Trophoblast cell (in vitro differentiated cells and primary cell): ENCODE measurements around the gene SF3A2.

ENCODE experiments used
- DNase-seq, 2 donors: peaks; one replicate each; pipeline ENCODE4 v3.0.0-alpha.2; 2016
- H2AFZ ChIP-seq: 2 replicates; pipeline ENCODE4 v1.6.1; 2013; ENCODE audit warnings: low read length, moderate library complexity, mild to moderate bottlenecking; ENCODE audit not compliant: insufficient read depth, poor library complexity
- H2AK5ac ChIP-seq: 2 replicates; pipeline ENCODE4 v1.6.1; 2013; ENCODE audit warnings: mild to moderate bottlenecking, low read length
- H2BK120ac ChIP-seq: 2 replicates; pipeline ENCODE4 v1.6.1; 2013; ENCODE audit warnings: low read length, mild to moderate bottlenecking, moderate library complexity; ENCODE audit not compliant: insufficient read depth, poor library complexity
- H2BK12ac ChIP-seq: 2 replicates; pipeline ENCODE4 v1.6.1; 2013; ENCODE audit warnings: mild to moderate bottlenecking, low read length, moderate library complexity
- H2BK5ac ChIP-seq: 2 replicates; pipeline ENCODE4 v1.6.1; 2013; ENCODE audit warnings: low read length, low read depth, moderate library complexity, mild to moderate bottlenecking; ENCODE audit not compliant: poor library complexity
- H3K14ac ChIP-seq: 2 replicates; pipeline ENCODE4 v1.6.1; 2013; ENCODE audit warnings: mild to moderate bottlenecking, low read length
- H3K18ac ChIP-seq: 2 replicates; pipeline ENCODE4 v1.6.1; 2013; ENCODE audit warnings: mild to moderate bottlenecking, low read length
- H3K23ac ChIP-seq: 2 replicates; pipeline ENCODE4 v1.6.1; 2013; ENCODE audit warnings: low read length
- H3K27ac ChIP-seq: 2 replicates; pipeline ENCODE4 v1.5.1; 2013; ENCODE audit warnings: low read depth, mild to moderate bottlenecking, inconsistent platforms, low read length, moderate library complexity
- H3K27me3 ChIP-seq: 2 replicates; pipeline ENCODE4 v1.6.1; 2013; ENCODE audit warnings: inconsistent platforms, mild to moderate bottlenecking, low read length, moderate library complexity; ENCODE audit not compliant: insufficient read depth
- H3K36me3 ChIP-seq, 2 experiments: 1 replicate in 1 of 2; 2 replicates in 1 of 2; pipeline ENCODE4 v1.6.1; 2013; ENCODE audit warnings: low read length in 2 of 2, mild to moderate bottlenecking in 2 of 2, moderate library complexity in 1 of 2; ENCODE audit not compliant: insufficient read depth in 2 of 2, control insufficient read depth in 1 of 2
- H3K4ac ChIP-seq: 2 replicates; pipeline ENCODE4 v1.6.1; 2013; ENCODE audit warnings: low read depth, mild to moderate bottlenecking, low read length, moderate library complexity
- H3K4me1 ChIP-seq, 2 experiments: 1 replicate in 1 of 2; 2 replicates in 1 of 2; pipeline ENCODE4 v1.6.1; 2013; ENCODE audit warnings: low read length in 2 of 2, mild to moderate bottlenecking in 2 of 2, moderate library complexity in 1 of 2; ENCODE audit not compliant: insufficient read depth in 2 of 2, control insufficient read depth in 1 of 2
- H3K4me2 ChIP-seq: 2 replicates; pipeline ENCODE4 v1.6.1; 2013; ENCODE audit warnings: inconsistent platforms, mild to moderate bottlenecking, low read length, moderate library complexity
- H3K4me3 ChIP-seq: 2 replicates; pipeline ENCODE4 v1.5.1; 2013; ENCODE audit warnings: mild to moderate bottlenecking, low read depth, low read length, inconsistent platforms
- H3K79me1 ChIP-seq: one replicate; pipeline ENCODE4 v1.6.1; 2013; ENCODE audit warnings: low read length
- H3K79me2 ChIP-seq: 2 replicates; pipeline ENCODE4 v1.6.1; 2013; ENCODE audit warnings: low read length, mild to moderate bottlenecking; ENCODE audit not compliant: control insufficient read depth, insufficient read depth, poor library complexity
- H3K9ac ChIP-seq: 2 replicates; pipeline ENCODE4 v1.6.1; 2013; ENCODE audit warnings: mild to moderate bottlenecking, low read length
- H3K9me3 ChIP-seq: 2 replicates; pipeline ENCODE4 v1.6.1; 2013; ENCODE audit warnings: low read depth, mild to moderate bottlenecking, control low read depth, inconsistent platforms, low read length; ENCODE audit not compliant: insufficient read depth
- H4K12ac ChIP-seq: 2 replicates; pipeline ENCODE4 v1.6.1; 2013; ENCODE audit warnings: low read depth, mild to moderate bottlenecking, low read length, moderate library complexity
- H4K8ac ChIP-seq: 2 replicates; pipeline ENCODE4 v1.6.1; 2013; ENCODE audit warnings: low read depth, mild to moderate bottlenecking, low read length, moderate library complexity
- H4K91ac ChIP-seq: one replicate; pipeline ENCODE4 v1.6.1; 2013; ENCODE audit warnings: low read depth, mild to moderate bottlenecking, low read length, moderate library complexity
- WGBS: extraction: QIAGEN DNeasy Blood & Tissue Kit; methylation state at CpG from one replicate; pipeline ENCODE4 v1.1.7; 2013; ENCODE audit warnings: missing lambda C conversion rate; ENCODE audit not compliant: insufficient read length, insufficient coverage; ENCODE audit errors: extremely low coverage; 5-methylcytosine and 5-hydroxymethylcytosine counted together

SF3A2 gene

DNA sequence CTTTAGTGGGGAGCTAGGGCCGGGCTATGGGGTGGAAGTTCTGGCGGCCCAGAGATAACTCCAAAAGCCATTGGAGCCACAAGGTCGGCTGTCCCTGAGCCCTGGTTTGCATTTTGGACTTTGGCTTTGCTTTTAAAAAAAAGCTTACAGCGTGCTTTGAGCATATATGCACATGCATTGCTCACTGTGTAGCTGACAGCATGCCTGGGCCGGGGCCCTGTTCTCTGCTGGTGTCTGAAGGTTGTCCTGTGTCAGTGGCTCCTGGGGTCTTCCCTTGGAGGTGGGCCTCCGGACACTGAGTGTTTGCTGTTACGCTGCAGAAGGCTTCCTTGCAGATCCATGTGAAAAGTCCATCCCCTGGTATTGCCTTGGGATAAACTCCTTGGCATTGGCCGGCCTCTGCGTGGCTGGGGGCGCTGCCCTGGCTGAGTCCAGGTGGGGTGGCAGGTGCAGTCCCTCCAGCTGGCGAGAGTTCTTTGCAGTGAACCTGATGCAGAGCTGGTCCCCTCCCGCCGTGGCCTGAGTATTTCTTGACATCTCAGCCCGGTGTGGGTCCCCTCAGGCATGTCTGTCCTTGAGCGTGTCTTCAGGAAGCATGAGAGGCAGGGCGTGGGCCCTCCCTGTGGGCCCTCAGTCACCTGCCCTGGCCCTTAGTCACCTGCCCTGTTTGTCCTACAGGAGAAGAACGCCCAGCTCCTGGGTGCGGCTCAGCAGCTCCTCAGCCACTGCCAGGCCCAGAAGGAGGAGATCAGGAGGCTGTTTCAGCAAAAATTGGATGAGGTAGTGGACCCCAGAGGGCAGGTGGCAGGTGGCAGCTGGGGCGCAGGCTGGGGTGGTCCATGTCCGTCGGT is 23.5 kb upstream of the SF3A2 start:
- H2AK5ac ChIP-seq, result no peak overlapping the region
- H2AFZ ChIP-seq, result no peak overlapping the region
- no peak overlapping the region for H4K12ac ChIP-seq
- no peak overlapping the region for H2BK120ac ChIP-seq
- no peak overlapping the region for H4K91ac ChIP-seq
- no peaks in the 10 kb centered on the region for H3K27me3 ChIP-seq
- no peak overlapping the region for H3K14ac ChIP-seq
- H3K79me2 ChIP-seq, result no peaks in the 10 kb centered on the region
- no peak overlapping the region for H3K4ac ChIP-seq
- DNase-seq, result peak; percentile 91 to 95
- H2BK5ac ChIP-seq, result no peak overlapping the region
- H3K9me3 ChIP-seq, result no peaks in the 10 kb centered on the region
- no peak overlapping the region for H3K4me2 ChIP-seq
- no CpG with 5 or more reads among the region's 21 CpGs for WGBS
- peaks cover 72 to 79% of the 10 kb centered on the region in 2 experiments for H3K36me3 ChIP-seq
- H3K4me3 ChIP-seq, result no peak overlapping the region
- no peak overlapping the region for H3K18ac ChIP-seq
- H3K79me1 ChIP-seq, result no peaks in the 10 kb centered on the region
- H4K8ac ChIP-seq, result no peak overlapping the region
- H3K4me1 ChIP-seq, result no peaks in the 10 kb centered on the region
- no peak overlapping the region for H2BK12ac ChIP-seq
- H3K27ac ChIP-seq, result no peak overlapping the region
- H3K9ac ChIP-seq, result no peak overlapping the region
- H3K23ac ChIP-seq, result no peak overlapping the region

DNA sequence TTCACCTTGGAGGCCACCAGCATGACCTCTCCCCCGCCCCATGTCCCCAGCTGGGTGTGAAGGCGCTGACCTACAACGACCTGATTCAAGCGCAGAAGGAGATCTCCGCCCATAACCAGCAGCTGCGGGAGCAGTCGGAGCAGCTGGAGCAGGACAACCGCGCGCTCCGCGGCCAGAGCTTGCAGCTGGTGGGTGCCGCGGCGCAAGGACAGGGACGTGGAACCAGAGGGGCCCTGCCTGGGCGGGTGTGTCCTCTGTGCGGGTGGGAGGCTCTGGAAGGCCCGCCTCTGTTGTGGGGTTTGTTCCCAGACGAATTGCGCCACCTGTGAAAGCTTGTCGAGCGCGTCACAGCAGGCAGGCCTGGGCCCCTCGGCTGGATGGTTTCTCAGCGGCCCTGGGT is 22.8 kb upstream of the SF3A2 start:
- peaks cover 73 to 81% of the 10 kb centered on the region in 2 experiments for H3K36me3 ChIP-seq
- no peak overlapping the region for H2AFZ ChIP-seq
- no peak overlapping the region for H3K18ac ChIP-seq
- H3K79me1 ChIP-seq, result no peaks in the 10 kb centered on the region
- no peak overlapping the region for H2BK12ac ChIP-seq
- H4K12ac ChIP-seq, result no peak overlapping the region
- H3K27me3 ChIP-seq, result no peaks in the 10 kb centered on the region
- no peak overlapping the region for H3K27ac ChIP-seq
- no CpG with 5 or more reads among the region's 26 CpGs for WGBS
- H2AK5ac ChIP-seq, result no peak overlapping the region
- no peaks in the 10 kb centered on the region for H3K79me2 ChIP-seq
- H3K4me3 ChIP-seq, result no peak overlapping the region
- no peak overlapping the region for H2BK120ac ChIP-seq
- H3K9ac ChIP-seq, result no peak overlapping the region
- H3K14ac ChIP-seq, result no peak overlapping the region
- peak; percentile 63 to 73 for DNase-seq
- H4K91ac ChIP-seq, result no peak overlapping the region
- H3K23ac ChIP-seq, result no peak overlapping the region
- no peak overlapping the region for H3K4ac ChIP-seq
- H4K8ac ChIP-seq, result no peak overlapping the region
- no peak overlapping the region for H3K4me2 ChIP-seq
- H2BK5ac ChIP-seq, result no peak overlapping the region
- no peaks in the 10 kb centered on the region for H3K9me3 ChIP-seq
- no peaks in the 10 kb centered on the region for H3K4me1 ChIP-seq

DNA sequence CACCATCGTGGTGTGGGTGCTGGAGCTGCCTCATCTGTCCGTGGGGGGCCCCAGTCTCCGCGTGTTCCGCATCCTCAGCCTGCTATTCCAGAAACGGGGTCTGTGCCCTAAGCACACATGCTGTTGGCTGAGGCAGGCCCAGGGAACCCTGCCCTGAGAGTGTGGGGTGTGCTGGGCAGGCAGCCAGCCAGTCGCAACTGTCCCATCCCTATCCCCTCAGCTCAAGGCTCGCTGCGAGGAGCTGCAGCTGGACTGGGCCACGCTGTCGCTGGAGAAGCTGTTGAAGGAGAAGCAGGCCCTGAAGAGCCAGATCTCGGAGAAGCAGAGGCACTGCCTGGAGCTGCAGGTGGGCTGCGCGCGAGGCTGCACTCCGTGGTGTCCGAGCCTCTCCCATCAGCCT is 22.4 kb upstream of the SF3A2 start:
- Histone ChIP-seq H3K23ac (no peak overlapping the region), H2AFZ (no peak overlapping the region), H3K36me3 (peaks cover 73 to 81% of the 10 kb centered on the region in 2 experiments), H3K14ac (no peak overlapping the region), H2BK5ac (no peak overlapping the region), H3K9ac (no peak overlapping the region), H3K27ac (no peak overlapping the region), H3K4me1 (no peaks in the 10 kb centered on the region), H3K79me1 (no peaks in the 10 kb centered on the region), H4K8ac (no peak overlapping the region), H3K4me3 (no peak overlapping the region), H3K4ac (no peak overlapping the region), H3K79me2 (no peaks in the 10 kb centered on the region), H3K4me2 (no peak overlapping the region), H2BK12ac (no peak overlapping the region), H4K12ac (no peak overlapping the region), H2BK120ac (no peak overlapping the region), H3K9me3 (no peaks in the 10 kb centered on the region), H4K91ac (no peak overlapping the region), H3K27me3 (no peaks in the 10 kb centered on the region), H2AK5ac (no peak overlapping the region), H3K18ac (no peak overlapping the region)
- WGBS, result no CpG with 5 or more reads among the region's 17 CpGs
- no peak for DNase-seq

DNA sequence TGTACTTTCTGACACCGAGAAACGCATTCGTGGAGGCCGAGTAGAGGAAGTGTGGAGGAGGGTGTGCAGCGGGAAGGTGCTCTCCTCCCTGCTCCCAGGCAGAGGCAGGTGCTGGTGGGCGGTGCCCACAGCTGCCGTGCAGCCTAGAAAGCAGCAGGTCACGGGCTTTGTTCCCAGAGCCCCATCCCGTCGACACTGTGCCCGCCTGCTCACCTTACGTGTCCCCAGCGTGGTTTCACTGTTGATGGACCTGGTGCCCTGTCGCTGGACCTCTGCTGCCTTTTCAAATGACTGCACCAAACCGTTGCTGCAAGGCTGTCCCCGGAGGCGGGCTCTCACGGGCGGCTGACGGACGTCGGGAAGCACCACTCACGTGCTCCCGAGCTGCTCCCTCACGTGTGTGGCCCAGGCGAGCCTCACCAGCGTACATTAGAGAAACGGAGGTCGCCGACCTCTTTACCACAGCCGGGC is 21.3 kb upstream of the SF3A2 start:
- Histone ChIP-seq H2AFZ (no peak overlapping the region), H3K4me1 (no peaks in the 10 kb centered on the region), H3K27ac (no peak overlapping the region), H3K79me1 (no peaks in the 10 kb centered on the region), H2AK5ac (no peak overlapping the region), H3K4ac (no peak overlapping the region), H2BK12ac (no peak overlapping the region), H3K36me3 (peaks cover 77 to 80% of the 10 kb centered on the region in 2 experiments), H2BK120ac (no peak overlapping the region), H3K9me3 (no peaks in the 10 kb centered on the region), H3K18ac (no peak overlapping the region), H4K8ac (no peak overlapping the region), H3K4me2 (no peak overlapping the region), H3K27me3 (no peaks in the 10 kb centered on the region), H3K14ac (no peak overlapping the region), H4K12ac (no peak overlapping the region), H4K91ac (no peak overlapping the region), H2BK5ac (no peak overlapping the region), H3K23ac (no peak overlapping the region), H3K4me3 (no peak overlapping the region), H3K79me2 (no peaks in the 10 kb centered on the region), H3K9ac (no peak overlapping the region)
- no CpG with 5 or more reads among the region's 31 CpGs for WGBS
- no peak for DNase-seq
